HG03442 (cell line): Measurements from ENCODE around the gene DIP2B.
"Not testable (repeated sequence)": the region's sequence is repeated elsewhere in the genome, so short reads cannot be mapped to it uniquely, and the experiment has no call there.

ENCODE experiments used
- ATAC-seq: cut with Tn5 transposase; IDR thresholded peaks from one replicate; pipeline ENCODE4 v1.9.1; 2021; ENCODE audit warnings: mild to moderate bottlenecking, moderate library complexity; ENCODE audit not compliant: unreplicated experiment

Gene DIP2B

DNA sequence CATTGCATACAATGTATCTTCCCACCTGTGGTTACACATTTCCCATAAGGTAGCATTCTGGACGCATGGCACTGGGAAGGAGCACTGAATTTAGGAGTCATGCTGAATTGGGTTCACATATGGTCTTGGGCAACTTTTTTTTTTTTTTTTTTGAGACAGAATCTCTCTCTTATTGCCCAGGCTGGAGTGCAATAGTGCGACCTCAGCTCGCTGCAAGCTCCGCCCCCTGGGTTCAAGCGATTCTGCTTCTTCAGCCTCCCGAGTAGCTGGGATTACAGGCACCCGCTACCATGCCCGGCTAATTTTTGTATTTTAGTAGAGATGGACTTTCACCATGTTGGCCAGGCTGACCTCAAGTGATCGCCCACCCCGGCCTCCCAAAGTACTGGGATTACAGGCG, 13.3 kb downstream of the DIP2B start:
- ATAC-seq: no peak

DNA sequence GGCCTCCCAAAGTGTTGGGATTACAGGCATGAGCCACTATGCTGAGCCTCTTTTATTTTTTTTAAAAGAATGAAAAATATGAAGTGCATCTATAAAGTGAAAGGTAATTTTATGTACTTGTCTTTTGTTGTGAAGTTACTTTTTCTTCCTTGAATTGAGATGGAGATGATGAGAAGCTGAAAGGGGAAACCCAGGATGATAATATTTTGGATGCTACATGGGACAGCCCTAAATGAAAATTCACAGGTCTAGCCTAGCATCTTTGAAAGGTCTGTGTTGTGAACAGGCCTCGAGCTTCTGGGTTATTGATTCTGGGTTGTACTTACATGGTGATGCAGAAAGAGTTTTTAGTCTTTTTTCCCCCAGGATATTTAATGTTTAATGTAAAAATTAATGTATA, 14.6 kb downstream of the DIP2B start:
- no peak for ATAC-seq

DNA sequence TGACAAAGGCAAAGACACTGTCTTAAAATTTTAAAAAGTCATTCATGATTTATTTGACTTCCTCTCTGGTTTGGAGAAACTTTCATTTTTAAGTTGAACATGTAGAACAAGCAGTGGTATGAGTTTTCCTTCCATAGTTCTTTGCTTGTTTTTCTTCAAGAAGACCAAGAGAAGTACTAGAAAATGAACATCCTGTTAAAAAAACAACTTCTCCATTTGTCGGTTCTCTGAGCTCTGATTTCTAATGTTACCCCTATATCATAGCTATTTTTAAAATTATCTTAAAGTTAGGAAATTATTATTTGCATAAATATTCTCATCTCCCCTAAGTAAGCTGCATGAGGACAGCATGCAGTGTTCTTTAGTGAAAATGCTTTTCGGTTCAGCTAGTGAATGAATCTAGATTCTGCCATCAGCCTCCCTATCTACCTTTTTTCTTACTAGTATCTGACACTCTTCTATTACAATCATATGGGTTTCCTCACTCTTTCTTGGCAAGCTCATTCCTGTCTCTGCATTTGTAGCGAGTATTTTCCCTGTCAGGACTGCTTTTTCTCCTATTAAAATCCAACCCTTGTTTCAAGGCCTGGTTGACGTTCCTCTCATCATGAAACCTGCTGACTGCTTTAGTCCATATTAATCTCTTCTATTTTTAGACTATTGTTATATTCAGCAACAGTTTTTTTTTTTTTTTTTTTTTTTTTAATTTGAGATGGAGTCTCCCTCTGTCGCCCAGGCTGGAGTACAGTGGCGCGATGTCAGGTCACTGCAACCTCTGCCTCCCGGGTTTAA, 15.8 kb downstream of the DIP2B start:
- no peak for ATAC-seq

DNA sequence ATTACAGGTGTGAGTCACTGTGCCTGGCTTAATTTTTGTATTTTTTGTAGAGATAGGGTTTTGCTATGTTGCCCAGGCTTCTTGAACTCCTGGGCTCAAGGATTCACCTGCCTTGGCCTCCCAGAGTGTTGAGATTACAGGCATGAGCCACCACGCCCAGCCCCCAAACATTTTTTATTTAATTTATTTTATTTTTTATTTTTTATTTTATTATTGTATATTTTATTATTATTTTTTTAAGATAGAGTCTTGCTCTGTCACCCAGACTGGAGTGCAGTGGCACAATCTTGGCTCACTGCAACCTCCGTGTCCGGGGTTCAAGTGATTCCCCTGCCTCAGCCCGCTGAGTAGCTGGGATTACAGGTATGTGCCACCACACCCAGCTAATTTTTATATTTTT, 17.0 kb downstream of the DIP2B start:
- not testable (repeated sequence) for ATAC-seq

DNA sequence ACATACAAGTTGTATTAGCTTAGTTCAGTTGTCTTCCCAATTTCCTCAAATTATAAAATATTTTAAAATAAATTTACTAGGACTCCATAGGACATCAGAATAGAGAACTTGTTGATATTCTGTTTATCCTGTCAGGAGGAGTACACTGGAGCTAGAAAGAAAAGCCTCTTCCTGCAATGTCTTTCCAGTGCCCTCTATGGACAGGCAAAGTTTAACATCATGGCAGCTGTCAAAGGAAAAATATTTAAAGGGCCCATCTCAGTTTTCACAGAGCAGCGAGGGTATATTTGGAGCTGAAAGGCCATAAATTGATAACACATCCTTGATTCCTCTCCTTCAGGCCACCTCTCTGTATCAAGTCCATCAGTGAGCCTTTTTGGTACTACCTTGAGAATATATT, 19.0 kb downstream of the DIP2B start:
- ATAC-seq: no peak

DNA sequence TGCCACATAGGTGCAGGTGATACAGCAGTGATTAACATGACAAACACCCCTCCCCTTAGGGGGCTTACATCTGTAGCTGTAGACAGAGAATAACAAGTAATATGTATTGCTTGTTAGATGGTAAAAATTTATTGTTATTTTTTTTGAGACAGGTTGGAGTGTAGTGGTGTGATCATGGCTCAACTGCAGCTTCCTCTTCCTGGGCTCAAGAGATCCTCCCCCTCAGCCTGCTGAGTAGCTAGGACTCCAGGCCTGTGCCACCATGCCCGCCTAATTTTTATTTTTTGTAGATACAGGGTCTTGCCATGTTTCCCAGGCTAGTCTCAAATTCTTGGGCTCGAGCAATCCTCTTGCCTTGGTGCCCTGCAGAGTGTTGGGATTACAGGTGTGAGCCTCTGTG, 19.8 kb downstream of the DIP2B start:
- ATAC-seq: no peak

DNA sequence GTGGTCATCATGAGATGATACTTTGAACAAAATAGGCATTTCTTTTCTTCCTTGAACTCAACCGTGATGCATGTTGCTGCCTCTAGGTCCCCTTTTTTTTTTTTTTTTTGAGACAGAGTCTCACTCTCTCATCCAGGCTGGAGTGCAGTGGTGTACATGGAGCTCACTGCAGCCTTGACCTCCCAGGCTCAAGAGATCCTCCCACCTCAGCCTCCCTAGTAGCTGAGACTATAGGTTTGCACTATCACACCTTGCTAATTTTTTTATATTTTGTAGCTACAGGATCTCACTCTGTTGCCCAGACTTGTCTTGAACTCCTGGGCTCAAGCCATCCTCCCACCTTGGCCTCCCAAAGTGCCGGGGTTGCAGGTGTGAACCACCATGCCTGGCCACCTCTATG, 20.6 kb downstream of the DIP2B start:
- ATAC-seq: no peak

DNA sequence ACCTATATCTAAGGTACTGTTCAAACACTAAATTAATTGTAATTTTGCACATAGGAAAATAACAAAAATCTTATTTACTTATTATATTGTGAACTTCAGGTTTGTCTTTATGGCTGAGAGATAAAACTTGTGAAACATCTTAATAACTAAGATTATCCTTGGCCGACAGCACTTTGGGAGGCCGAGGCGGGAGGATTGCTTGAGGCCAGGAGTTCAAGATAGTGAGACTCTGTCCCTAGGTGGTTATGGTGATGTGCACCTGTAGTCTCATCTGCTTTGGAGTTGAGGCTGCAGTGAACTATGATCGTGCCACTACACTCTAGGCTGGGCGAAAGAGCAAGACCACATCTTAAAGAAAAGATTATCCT, 22.6 kb downstream of the DIP2B start:
- ATAC-seq: no peak

DNA sequence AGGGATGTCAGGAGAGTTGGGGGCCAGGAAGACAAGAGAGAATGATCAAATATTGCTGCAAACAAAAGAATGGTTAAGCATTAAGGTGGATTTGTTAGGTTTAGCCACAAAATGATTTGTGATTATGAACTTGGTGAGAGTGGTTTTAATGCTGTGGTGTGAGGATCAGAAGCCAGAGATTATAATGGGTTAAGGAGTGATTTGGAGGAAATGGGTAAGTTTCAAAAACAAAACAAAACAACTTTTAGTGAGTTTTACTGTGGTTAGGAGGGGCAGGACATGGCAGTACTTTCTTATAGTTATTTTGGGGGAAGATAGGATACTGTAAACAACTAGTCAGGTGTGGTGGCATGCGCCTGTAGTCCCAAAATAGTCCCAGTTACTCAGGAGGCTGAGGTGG, 24.0 kb downstream of the DIP2B start:
- ATAC-seq: no peak

DNA sequence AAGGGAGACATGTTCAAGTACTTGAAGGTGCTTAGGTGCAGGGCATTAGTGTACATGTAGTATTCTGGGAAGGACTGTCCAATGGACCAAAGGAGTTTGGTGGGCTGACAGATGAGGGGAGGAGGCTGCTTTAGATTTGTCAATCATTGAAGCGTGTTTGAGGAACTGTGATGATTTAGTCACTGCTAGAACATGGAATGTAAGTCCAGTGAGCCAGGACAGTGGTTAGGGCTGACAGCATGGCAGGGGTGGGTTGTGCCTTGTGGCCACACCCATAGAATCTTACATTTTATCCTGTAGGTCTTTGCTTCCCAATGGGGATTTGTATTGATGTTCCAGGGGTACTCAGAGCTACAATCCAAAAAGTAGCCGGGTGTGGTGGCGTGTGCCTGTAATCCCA, 24.6 kb downstream of the DIP2B start:
- no peak for ATAC-seq

DNA sequence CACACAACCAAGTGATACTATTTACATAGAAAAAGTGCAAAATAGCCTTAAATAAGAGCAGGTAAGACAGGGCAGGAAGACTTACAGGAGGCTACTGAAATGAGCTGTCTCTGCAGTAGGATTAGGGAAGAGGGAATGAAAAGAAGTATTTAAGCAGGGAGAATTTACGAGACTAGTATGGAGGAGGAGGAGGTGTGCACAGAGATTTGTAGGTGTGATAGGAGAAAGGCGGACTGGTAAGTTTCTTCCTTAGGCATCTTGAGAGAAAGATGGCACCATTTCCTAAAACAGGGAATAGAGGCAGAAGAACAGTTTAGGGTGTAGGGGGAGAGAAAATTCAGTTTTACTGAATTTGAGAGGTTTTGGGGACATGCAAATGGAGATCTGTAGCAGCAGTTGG, 25.7 kb downstream of the DIP2B start:
- no peak for ATAC-seq

DNA sequence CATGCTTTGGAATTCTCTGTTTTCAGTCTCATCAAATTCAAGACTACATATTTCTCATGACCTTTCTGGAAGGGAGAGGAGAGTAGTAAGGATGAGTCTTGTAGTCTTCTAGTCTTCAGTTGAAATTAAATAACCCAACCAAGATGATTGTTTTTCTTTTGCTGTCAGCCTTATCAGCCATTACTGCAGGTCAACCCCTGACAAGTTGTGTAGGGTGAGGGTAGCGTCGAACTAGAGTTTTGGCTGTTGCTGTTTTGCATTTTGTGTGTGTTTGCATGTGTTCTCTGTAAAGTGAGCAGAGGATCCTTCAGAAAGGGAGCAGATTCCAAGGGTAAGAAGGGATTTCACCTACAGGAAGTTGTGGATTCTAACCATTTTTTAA, 28.4 kb downstream of the DIP2B start:
- ATAC-seq: no peak

DNA sequence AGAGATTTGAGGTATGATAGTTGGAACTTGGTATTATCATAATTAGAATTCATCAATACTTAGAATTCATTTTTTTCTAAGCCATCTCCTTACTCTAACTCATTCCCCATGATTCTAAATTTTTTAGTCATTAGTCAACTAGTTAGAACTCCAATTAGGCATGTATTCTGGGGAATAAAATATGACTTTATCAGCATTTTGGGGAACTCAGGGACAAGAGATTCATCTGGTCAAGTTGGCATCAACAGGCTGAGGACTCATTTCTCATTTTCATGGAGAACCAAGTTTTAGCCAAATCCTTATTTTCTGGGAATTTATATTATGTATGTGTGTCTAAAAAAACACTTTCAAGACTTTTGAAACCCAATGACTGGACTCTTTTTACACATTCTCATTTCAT, 29.2 kb downstream of the DIP2B start:
- ATAC-seq: no peak

DNA sequence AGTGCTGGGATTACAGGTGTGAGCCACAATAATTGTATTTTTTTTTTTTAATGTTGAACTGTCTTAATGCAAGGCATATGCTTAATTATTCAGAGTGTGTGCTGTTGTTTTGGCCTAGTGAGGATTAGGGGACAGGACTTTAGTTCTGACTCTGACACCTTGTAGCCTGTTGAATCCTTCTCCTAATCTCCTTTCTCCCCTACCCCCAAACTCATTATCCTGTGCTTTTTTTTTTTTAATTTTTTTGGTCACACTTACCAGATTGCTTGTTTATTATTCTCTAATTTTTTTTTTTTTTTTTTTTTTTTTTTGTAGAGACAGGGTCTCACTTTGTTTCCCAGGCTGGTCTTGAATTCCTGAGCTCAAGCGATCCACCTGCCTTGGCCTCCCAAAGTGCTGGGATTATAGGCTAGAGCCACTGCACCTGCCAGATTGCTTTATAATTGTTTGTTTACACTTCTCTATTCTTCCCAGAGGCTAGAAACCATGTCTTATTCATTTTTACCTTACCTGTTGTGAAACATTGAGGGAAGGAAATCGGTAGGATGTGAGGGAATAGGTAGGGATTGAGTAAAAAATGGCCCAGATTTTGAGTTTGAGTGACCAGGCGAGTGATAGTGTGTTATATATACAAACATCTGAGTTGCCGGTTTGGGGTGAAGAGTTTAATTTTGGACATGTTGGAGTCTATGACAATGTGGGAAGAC, 32.2 kb downstream of the DIP2B start:
- ATAC-seq: no peak

DNA sequence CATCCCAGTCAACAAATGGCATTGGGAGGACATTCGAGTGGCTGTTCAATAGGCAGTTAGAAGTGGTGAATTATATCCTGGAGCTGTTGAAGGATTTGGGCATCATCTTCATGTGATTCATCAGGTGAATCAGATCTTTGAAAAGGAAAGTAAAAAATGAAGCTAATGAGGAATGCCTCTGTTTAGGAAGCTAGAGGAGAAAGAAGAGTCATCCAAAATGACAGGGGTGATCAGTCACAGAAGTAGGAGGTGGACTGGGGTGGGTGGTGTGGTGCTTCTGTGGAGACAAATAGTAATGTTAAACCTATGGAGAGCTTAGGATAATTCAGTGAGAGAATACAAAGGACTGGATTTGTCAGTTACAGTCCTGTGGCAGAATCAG, 32.7 kb downstream of the DIP2B start:
- no peak for ATAC-seq

DNA sequence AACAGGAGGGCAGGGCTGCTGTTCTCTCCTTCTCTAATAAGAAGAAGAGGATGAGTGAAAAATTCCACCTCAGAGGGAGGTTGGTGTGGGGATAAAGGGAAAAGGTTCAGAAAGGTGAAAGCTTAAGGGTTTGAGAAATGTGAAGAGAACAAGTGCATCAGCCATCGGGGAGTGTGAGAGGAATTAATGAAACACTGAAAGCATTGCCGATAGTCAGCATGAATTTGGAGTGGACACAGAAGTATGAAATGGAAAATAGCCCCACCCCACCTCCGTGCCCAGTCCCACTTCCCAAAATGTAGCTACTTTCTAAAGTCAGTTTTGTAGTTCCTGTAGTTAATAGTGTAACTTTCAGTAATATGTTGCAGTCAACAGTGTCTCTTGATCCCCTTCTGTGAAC, 33.4 kb downstream of the DIP2B start:
- ATAC-seq: no peak

DNA sequence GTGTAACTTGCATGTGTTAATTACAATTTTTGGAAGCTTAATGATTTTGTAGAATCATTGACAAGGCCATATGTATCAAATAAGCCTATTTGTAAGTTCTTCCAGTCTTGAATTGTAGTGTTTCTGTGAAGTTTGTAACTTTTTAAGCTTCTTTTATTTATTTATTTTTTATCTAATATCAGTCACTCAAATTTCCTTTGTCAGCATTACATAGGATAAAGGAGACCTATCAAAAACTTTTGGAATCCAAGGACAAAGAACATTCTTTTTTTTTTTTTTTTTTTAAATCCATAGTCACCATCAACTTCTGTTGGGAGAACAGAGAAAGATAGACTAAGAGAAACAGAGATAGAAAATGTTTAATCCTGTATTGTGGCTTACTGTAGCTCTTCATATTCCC, 36.4 kb downstream of the DIP2B start:
- ATAC-seq: no peak

DNA sequence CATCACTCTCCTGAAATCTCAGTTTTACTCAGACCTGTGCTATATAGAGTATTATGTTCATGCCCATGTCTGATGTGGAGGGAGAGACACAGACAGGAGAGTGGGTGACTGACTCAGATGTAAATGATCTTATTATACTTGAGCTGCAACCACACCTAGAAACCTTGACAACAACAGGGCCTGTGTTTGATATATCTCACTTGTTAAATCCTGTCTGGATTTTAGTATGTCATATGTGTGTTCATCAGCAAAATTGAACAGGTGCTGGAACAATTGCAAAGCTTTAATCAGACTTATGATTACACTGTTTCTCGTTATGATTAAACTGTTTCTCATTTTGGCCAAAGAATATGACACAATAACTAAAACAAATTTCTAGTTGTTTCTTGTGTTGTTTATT, 37.7 kb downstream of the DIP2B start:
- ATAC-seq: no peak

DNA sequence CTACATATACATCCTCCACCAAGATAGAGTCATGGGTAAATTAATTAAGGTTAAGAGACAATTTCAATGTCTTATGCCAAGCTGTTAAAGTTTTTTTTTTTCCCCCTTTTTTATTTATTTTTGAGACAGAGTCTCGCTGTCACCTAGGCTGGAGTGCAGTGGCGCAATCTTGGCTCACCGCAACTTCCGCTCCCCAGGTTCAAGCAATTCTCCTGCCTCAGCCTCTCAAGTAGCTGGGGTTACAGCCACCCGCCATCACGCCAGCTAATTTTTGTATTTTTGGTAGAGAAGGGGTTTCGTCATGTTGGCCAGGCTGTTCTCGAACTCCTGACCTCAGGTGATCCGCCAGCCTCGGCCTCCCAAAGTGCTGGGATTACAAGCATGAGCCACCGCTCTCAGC, 38.4 kb downstream of the DIP2B start:
- not testable (repeated sequence) for ATAC-seq

DNA sequence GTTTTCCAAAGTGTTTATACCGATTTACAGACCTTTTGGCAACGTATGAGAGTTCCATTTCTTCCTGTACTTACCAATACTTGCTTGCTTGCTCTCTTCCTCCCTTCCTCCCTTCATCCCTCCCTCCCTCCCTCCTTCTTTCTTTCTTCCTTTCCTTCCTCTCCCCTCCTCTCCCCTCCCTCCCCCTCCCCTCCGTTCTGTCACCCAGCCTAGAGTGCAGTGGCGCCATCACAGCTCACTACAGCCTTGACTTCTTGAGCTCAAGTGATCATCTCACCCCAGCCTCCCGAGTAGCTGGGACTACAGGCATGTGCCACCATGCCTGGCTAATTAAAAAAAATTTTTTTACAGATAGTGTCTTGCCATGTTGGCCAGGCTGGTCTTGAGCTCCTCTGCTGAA, 40.4 kb downstream of the DIP2B start:
- ATAC-seq: no peak

DNA sequence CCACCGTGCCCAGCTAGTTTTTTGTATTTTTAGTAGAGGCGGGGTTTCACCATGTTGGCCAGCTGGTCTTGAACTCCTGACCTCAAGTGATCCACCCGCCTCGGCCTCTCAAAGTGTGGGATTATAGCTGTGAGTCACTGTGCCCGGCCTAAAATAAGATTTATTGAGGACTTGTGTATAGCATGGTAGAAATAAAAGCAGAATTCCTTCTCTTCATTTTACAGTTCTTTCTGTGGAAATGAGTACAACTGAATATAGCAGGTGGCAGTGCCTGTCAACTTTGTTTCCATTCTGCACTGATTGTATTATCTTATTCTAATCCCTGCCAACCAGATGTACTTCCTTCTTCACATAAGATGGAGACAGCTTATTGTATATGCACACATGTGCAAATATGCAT, 41.0 kb downstream of the DIP2B start:
- ATAC-seq: no peak

DNA sequence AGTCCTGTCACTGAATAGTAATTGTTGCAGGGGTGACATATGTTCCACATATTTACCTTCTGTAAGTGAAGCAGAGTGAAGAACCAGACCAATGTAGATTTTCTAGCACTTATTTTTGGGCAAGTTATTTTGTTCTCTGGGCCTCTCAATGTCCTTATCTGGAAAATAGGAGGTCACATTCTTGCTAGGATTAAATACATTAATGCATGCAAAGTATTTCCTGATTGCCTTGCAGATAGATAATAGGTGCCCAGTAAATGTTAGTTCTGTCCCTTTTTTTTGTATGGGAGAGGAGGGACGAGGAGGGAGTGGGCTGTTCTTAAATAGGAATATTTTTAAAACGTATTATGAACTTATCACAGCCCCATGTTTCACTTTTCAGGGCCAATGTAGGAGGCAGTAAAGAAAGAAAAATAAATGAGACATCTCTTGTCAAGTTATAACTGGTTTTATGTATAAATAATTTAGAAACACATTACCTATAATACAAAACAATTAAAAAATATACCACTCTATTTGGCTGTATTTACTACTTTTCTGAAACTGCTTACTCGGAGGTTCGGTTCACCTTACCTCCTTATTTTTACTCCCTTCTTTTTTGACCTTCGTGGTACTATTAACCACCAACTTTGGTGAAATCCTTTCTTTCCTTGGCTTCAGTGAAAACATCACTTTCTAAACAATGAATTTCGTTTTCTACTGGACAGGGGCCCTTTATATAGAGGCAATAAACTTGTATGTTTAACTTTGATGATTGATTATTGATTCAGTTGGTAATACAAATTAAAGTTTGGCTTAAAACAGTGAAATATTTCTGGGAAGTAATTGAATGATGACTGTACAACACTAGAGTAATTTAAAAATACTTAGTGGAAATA, 41.9 kb downstream of the DIP2B start:
- no peak for ATAC-seq
